Astrocyte (in vitro differentiated cells and primary cell): Measurements from ENCODE around the gene TACR1. TPM values are rescaled to one million over a fixed set of nuclear protein-coding genes. Genes with fewer than 3 reads are reported as not detected.

Source experiments
- DNase-seq: peaks from one replicate; pipeline ENCODE4 v3.0.0-alpha.2; 2010; ENCODE audit warnings: low read depth
- FAIRE-seq: peaks from 2 replicates; lab custom pipeline; 2011; peaks lifted over from hg19 to GRCh38; lab: Jason Lieb, UNC
- H2AFZ ChIP-seq: 2 replicates; pipeline ENCODE4 v1.6.0; 2012; ENCODE audit warnings: low read depth, low read length, inconsistent platforms
- H3K27ac ChIP-seq: 2 replicates; pipeline ENCODE4 v1.5.1; 2011; ENCODE audit warnings: low read depth, low read length, inconsistent platforms
- H3K27me3 ChIP-seq: 2 replicates; pipeline ENCODE4 v1.6.0; 2011; ENCODE audit warnings: low read length, inconsistent platforms; ENCODE audit not compliant: insufficient read depth
- H3K36me3 ChIP-seq: 2 replicates; pipeline ENCODE4 v1.5.1; 2011; ENCODE audit warnings: low read length, inconsistent platforms; ENCODE audit not compliant: insufficient read depth
- H3K4me1 ChIP-seq: 2 replicates; pipeline ENCODE4 v1.5.1; 2011; ENCODE audit warnings: low read length, inconsistent platforms; ENCODE audit not compliant: insufficient read depth
- H3K4me2 ChIP-seq: 2 replicates; pipeline ENCODE4 v1.6.0; 2012; ENCODE audit warnings: low read length, inconsistent platforms
- H3K4me3 ChIP-seq: 2 replicates; pipeline ENCODE4 v1.5.1; 2011; ENCODE audit warnings: low read depth, mild to moderate bottlenecking, low read length, inconsistent platforms; ENCODE audit not compliant: insufficient read depth
- H3K79me2 ChIP-seq: 2 replicates; pipeline ENCODE4 v1.6.0; 2012; ENCODE audit warnings: mild to moderate bottlenecking, low read length, inconsistent platforms; ENCODE audit not compliant: insufficient read depth
- H3K9ac ChIP-seq: 2 replicates; pipeline ENCODE4 v1.6.0; 2012; ENCODE audit warnings: mild to moderate bottlenecking, low read length, inconsistent platforms
- H3K9me3 ChIP-seq: 2 replicates; pipeline ENCODE4 v1.5.1; 2012; ENCODE audit warnings: low read depth, mild to moderate bottlenecking, low read length, inconsistent platforms; ENCODE audit not compliant: insufficient read depth
- H4K20me1 ChIP-seq: 2 replicates; pipeline ENCODE4 v1.6.0; 2012; ENCODE audit warnings: low read length, inconsistent platforms; ENCODE audit not compliant: insufficient read depth
- H3K27ac Mint-ChIP-seq: one replicate; pipeline ENCODE4 v1.8.0; 2021; ENCODE audit warnings: mild to moderate bottlenecking, mixed read lengths; ENCODE audit not compliant: unreplicated experiment
- H3K27me3 Mint-ChIP-seq: one replicate; pipeline ENCODE4 v1.8.0; 2021; ENCODE audit warnings: low read depth, mixed read lengths; ENCODE audit not compliant: unreplicated experiment
- H3K36me3 Mint-ChIP-seq: one replicate; pipeline ENCODE4 v1.8.0; 2021; ENCODE audit warnings: low read depth, mixed read lengths; ENCODE audit not compliant: unreplicated experiment
- H3K4me1 Mint-ChIP-seq: one replicate; pipeline ENCODE4 v1.8.0; 2021; ENCODE audit warnings: low read depth, mixed read lengths; ENCODE audit not compliant: unreplicated experiment
- H3K4me3 Mint-ChIP-seq: one replicate; pipeline ENCODE4 v1.8.0; 2021; ENCODE audit warnings: mild to moderate bottlenecking, moderate library complexity, mixed read lengths; ENCODE audit not compliant: unreplicated experiment
- H3K9me3 Mint-ChIP-seq: one replicate; pipeline ENCODE4 v1.8.0; 2021; ENCODE audit warnings: mild to moderate bottlenecking, mixed read lengths; ENCODE audit not compliant: unreplicated experiment
- CTCF ChIP-seq: IDR thresholded peaks from 2 replicates; pipeline ENCODE4 v1.5.1; 2011; ENCODE audit warnings: low read depth, mild to moderate bottlenecking, inconsistent platforms, low read length, moderate library complexity; ENCODE audit not compliant: insufficient read depth
- EZH2 ChIP-seq: IDR thresholded peaks from 2 replicates; pipeline ENCODE4 v1.6.1; 2012; ENCODE audit warnings: mild to moderate bottlenecking, low read length, inconsistent platforms; ENCODE audit not compliant: insufficient read depth
- total RNA-seq: library from RNA; stranded (reverse); gene quantifications from 2 replicates; pipeline ENCODE4 v1.2.1, GENCODE V29; 2021

TACR1 gene
- total RNA-seq, 1 donor from 2014 or later, result not detected

- Mint-ChIP-seq H3K27me3 (peaks cover 9% of the 10 kb centered on the region), H3K27ac (no peak overlapping the region), H3K4me3 (no peak overlapping the region), H3K36me3 (peaks cover 2% of the 10 kb centered on the region), H3K9me3 (no peaks in the 10 kb centered on the region), H3K4me1 (peaks cover 9% of the 10 kb centered on the region)
- Histone ChIP-seq H3K27me3 (no peaks in the 10 kb centered on the region), H3K36me3 (no peaks in the 10 kb centered on the region), H3K4me1 (peaks cover 8% of the 10 kb centered on the region), H3K27ac (no peak overlapping the region), H3K4me2 (no peak overlapping the region), H4K20me1 (no peaks in the 10 kb centered on the region), H3K9me3 (no peaks in the 10 kb centered on the region), H3K79me2 (no peaks in the 10 kb centered on the region), H2AFZ (no peak overlapping the region), H3K4me3 (no peak overlapping the region), H3K9ac (no peak overlapping the region)
- FAIRE-seq, result no peak
- TF ChIP-seq CTCF (no peak), EZH2 (no peak)
- no peak for DNase-seq
Observed at GRCh38 chr2:75042823-75043222, 156.5 kb downstream of the TACR1 start.

- no peaks in the 10 kb centered on the region for H3K79me2 ChIP-seq
- peaks cover 9% of the 10 kb centered on the region for H3K27me3 Mint-ChIP-seq
- FAIRE-seq, result no peak
- no peak for TF ChIP-seq EZH2
- no peak for TF ChIP-seq CTCF
- H3K4me3 Mint-ChIP-seq, result no peak overlapping the region
- DNase-seq, result no peak
- H3K9ac ChIP-seq, result no peak overlapping the region
- no peaks in the 10 kb centered on the region for H3K9me3 Mint-ChIP-seq
- no peaks in the 10 kb centered on the region for H3K9me3 ChIP-seq
- H2AFZ ChIP-seq, result no peak overlapping the region
- H3K4me3 ChIP-seq, result no peak overlapping the region
- H3K4me2 ChIP-seq, result no peak overlapping the region
- no peaks in the 10 kb centered on the region for H4K20me1 ChIP-seq
- H3K4me1 ChIP-seq, result no peaks in the 10 kb centered on the region
- H3K27me3 ChIP-seq, result no peaks in the 10 kb centered on the region
- no peaks in the 10 kb centered on the region for H3K36me3 ChIP-seq
- H3K27ac ChIP-seq, result no peak overlapping the region
- H3K4me1 Mint-ChIP-seq, result peaks cover 3% of the 10 kb centered on the region
- peaks cover 2% of the 10 kb centered on the region for H3K36me3 Mint-ChIP-seq
- no peak overlapping the region for H3K27ac Mint-ChIP-seq
Observed at GRCh38 chr2:75041731-75042600, 157.4 kb downstream of the TACR1 start.

GRCh38 chr2:75041226-75041625 lies 158.1 kb downstream of the TACR1 start:
- H3K27me3 ChIP-seq, result no peaks in the 10 kb centered on the region
- peaks cover 9% of the 10 kb centered on the region for H3K27me3 Mint-ChIP-seq
- H3K4me3 Mint-ChIP-seq, result no peak overlapping the region
- TF ChIP-seq EZH2 (no peak), CTCF (no peak)
- peaks cover 2% of the 10 kb centered on the region for H3K36me3 Mint-ChIP-seq
- no peak for FAIRE-seq
- no peak overlapping the region for H3K27ac ChIP-seq
- H2AFZ ChIP-seq, result no peak overlapping the region
- no peaks in the 10 kb centered on the region for H3K4me1 ChIP-seq
- DNase-seq, result no peak
- H3K79me2 ChIP-seq, result no peaks in the 10 kb centered on the region
- H3K27ac Mint-ChIP-seq, result no peak overlapping the region
- no peak overlapping the region for H3K4me3 ChIP-seq
- no peak overlapping the region for H3K4me2 ChIP-seq
- no peaks in the 10 kb centered on the region for H4K20me1 ChIP-seq
- no peak overlapping the region for H3K9ac ChIP-seq
- H3K36me3 ChIP-seq, result no peaks in the 10 kb centered on the region
- no peaks in the 10 kb centered on the region for H3K9me3 Mint-ChIP-seq
- H3K4me1 Mint-ChIP-seq, result no peaks in the 10 kb centered on the region
- no peaks in the 10 kb centered on the region for H3K9me3 ChIP-seq
